HL-60 (cell line): ENCODE data around the gene CHCHD3.

Experiments
- CTCF ChIP-seq: IDR thresholded peaks from one replicate; pipeline ENCODE4 v1.5.1; 2011; ENCODE audit warnings: low read length, control low read depth, inconsistent platforms; ENCODE audit not compliant: insufficient read depth
- SPI1 ChIP-seq: IDR thresholded peaks from 2 replicates; pipeline ENCODE4 v1.6.1; 2012; ENCODE audit warnings: low read depth, mild to moderate bottlenecking, borderline replicate concordance

- no peak for TF ChIP-seq CTCF
- TF ChIP-seq SPI1, result no peak
These were observed 55.6 kb downstream of the CHCHD3 start for GRCh38 chr7:133026210-133026859.
